GM19468 (cell line): ENCODE results near the gene MRPS9.

ENCODE experiments used
- ATAC-seq: cut with Tn5 transposase; IDR thresholded peaks from one replicate; pipeline ENCODE4 v1.9.1; 2021; ENCODE audit warnings: mild to moderate bottlenecking, moderate library complexity, moderate number of reproducible peaks; ENCODE audit not compliant: unreplicated experiment; ENCODE audit errors: extremely low read depth

MRPS9 gene

DNA sequence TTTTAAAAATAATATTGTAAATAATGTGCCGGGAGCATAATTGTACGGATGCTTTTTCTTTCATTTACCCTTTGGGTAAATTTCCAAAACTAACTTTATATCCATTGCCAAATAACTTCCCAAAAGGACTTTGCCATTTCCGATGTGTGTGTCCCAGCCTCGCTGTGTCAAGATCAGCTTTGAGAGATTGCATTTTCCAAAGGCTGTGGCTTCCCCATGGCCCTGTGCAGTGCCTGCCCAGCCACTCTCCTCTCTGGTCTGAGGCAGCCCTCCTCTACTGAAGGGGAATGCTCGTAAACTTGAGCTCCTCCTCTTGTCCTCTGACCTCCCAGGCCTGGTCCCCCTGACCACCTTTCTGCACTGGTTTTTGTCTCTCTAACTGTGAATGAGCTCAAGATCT lies 78.5 kb downstream of the MRPS9 start:
- ATAC-seq, result no peak

DNA sequence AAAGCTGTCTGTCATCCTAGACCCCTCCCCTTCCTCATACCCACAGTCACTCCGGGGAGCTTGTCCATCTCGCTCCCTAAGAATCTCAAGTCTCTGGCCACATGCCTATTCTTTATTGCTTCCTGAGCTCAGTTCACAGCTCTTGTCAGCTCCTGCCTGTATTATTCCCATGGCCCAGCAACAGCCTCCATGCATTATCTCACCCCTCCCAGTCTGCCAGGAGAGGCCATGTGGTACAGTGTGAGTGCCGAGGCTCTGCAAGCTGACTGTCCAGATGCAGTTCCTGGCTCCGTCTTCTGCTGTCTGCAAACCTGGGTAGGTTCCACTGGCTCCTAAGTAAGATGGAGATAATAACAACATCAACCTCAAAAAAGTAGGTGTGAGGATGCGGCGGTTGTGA lies 79.7 kb downstream of the MRPS9 start:
- no peak for ATAC-seq

DNA sequence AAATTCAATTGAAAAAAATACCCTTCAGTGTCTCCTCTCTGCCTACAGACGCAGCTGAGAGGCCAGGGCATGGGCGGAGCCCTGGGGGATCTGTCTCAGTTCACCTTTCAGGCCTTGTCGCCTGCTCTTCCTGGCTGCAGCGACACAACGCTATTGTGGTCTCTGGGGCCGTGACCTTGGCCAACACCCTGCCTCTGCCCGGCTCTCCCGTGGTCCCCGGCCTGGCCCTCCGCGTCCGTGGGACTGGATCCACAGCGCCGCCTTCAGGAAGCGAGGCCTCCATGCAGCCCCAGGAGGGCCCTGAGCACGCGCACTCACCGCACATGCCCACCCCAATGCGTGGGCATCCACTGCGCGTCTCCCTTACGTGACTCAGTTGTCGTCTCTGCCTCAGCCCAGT lies 81.1 kb downstream of the MRPS9 start:
- ATAC-seq, result no peak

DNA sequence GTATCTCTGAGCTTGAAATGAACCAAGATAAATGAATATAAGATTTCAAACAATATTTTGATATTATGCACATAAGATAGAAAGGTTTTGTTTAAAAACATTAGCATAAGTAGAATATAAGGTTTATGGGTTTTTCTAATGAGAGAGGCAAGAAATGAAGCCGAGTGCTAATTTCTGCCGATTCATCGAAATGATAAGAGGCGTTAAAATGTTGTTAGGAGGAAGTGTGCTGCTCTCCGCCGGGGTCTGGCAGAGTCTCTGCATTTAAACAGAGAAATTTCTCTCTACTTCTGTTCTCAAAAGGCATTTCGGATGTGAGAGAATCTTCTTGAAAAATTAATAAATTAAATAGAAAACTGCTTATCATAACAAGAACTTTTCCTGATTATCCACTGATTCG lies 83.6 kb downstream of the MRPS9 start:
- ATAC-seq, result no peak

DNA sequence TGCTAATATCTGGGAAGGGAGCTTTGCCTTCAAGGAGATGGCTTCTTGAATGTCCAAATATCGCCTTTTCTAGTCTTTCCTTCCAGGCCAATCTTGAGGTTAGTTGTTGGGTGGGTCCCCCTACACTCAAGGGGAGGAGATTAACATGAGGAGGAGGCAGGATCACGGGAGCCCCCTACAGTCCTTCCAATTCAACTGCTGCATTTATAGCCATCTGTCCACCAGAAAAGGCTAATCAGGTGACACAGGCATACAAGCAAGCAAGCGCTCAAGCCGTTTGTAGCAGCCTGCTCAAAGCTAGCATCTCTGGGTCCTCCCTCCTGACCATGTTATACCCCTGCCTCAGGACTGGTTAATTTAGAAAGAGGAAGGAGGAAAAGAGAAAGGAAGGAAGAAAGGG lies 87.6 kb downstream of the MRPS9 start:
- no peak for ATAC-seq

DNA sequence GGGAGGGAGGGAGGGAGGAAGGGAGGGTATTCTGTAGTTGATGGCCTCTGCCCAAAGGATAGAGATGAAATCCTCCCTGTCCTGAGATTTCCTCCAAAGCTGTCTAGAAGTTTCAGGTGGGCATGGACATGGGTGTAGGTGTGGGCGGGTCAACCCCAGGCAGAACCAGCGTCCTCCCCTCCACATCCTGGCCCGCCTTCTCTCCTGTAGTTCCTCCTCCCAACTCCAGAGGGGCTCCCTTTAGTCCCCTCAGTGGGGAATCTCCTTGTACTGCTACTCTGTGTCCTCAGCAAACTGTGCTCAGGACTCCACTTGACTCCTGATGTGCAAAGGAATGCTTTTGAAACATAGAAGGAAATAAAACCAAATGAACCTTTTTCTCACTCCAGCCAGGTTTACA lies 88.1 kb downstream of the MRPS9 start:
- no peak for ATAC-seq

DNA sequence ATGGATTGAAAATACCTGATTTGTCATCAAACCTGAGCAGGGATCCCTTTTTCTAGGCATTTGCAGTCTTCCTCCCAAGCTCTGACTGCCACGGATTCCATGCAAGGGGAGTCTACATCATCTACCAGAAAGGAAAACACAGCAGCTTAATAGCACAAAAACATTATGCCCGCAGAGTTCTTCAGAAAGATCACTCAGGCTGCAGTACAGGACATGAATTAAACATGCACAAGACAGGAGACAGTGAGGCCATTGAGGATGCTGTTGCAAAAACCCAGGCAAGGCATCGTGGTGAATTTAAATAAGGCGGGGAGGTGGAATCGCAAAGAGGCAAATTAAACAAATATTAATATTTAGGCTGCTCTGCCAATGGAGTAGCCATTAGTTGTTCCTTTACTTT lies 88.5 kb downstream of the MRPS9 start:
- no peak for ATAC-seq

DNA sequence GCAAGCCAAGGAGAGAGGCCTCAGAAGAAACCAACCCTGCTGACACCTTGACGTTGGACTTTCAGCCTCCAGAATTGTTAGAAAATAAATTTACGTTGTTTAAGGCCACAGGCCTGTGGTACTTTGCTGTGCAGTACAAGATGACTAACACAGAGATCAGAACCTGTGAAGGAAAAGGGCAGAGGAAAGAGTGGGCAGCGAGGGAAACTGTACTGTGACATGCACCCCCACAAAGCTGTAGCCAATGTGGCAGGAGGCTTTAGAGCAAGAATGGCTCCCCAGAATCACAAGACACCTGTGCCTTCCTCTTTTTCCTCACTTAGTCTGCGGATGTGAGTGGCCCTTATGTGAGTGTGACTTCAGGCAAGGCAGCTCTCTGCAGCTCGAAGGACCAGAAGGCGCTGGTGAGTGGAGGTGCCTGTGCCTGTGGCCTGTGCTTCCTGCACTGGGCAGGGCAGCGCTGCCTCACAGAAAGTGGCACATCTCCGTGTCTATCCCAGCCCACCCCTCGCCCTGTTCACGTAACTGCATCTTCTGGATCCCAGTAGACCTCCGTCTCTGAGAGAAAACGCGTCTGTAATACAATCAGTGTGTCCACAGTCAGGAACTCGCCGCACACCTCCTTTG lies 89.5 kb downstream of the MRPS9 start:
- ATAC-seq, result no peak

DNA sequence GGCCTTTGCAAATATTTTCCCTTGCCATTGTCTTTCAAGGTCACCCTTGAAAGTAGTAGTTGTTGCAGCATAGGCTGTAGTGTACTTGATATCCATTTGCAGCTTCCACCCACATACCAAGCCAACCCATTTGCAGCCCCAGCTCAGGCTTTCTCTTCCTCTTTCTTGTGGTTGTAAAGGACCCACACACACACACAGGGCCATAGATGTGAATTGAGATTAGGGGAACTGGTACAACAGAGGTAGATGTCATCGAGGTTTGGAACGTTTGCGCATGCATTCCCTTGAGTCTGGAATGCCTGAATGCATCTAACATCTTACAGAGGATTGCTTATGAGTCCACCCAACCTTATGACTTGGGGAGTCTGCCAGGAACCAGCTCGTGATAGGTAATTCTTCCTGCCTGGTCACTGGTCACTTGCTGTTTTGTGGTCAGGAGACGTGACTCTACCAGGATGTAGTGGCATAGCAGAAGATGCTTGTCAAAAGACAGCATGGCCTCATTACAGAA lies 91.9 kb downstream of the MRPS9 start:
- peak; percentile 87 for ATAC-seq

DNA sequence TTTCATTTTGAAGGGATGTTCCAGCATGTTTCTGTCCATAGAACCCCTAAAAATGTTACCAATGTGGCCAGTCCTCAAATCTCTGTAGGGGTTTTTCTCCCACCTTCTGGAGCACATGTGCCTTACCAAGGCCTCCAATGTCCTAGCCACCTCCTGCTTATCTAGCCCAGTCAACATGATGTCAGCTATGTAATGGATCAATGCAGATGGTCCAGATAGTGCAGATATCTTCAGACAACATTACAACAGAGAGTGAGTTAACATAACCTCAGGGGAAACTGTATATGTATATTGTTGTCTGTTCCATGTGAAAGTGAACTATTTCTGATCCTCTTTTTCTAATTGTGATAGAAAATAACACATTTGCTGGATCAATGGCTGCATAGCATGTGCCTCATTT lies 92.7 kb downstream of the MRPS9 start:
- no peak for ATAC-seq

DNA sequence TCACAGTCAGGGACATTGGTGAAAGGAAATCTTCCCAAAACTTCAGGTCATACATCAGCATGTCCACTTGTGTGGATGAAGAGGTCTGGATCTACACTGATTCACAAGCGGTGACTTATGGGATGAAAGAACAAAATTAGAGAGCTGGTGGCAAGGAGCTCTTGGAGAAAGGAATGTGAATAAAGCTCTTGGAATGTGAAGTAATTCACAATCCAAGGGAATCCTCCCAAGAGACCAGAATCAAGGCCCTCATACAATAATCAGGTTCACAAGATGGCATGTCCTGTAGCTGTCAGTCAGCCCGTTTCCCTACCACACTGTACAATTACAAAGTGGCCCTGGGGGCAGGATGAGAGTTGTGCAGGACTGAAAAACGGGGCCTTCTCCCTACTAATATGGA lies 96.2 kb downstream of the MRPS9 start:
- no peak for ATAC-seq

DNA sequence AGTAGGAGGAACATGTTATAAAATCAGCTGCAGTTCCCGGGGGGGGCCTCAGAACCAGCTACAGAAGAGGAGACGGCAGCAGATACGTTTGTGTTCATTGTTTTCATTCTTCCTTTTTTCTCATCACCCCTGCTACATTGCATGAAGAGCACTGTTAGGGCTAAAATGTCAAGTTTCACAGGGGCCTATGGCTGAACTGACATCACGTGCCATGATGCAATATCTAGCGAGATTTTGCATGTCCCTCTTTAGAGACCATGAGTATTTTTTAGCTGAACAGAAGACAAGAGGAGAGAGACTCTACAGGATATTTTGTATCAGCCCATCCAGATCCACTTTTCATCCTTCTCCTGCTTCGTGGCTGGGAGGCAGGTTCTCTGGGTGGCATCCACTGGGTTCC lies 97.6 kb downstream of the MRPS9 start:
- no peak for ATAC-seq

DNA sequence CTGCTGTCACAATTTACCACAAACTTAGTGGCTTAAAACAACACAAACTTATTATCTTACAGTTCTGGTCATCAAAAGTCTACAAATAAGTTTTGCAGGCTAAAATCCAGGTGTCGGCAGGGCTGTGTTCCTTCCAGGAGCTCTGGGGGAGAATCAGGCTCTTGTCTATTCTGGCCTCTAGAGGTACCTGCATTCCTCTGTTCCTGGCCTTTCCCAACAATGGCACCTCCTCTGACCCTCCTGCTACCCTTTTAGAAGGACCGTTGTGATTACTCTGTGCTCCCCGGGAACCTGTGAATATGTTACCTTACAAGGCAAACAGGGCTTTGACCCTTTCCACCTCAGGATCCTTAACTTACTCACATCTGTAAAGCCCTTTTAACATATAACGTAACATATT lies 98.5 kb downstream of the MRPS9 start:
- no peak for ATAC-seq

DNA sequence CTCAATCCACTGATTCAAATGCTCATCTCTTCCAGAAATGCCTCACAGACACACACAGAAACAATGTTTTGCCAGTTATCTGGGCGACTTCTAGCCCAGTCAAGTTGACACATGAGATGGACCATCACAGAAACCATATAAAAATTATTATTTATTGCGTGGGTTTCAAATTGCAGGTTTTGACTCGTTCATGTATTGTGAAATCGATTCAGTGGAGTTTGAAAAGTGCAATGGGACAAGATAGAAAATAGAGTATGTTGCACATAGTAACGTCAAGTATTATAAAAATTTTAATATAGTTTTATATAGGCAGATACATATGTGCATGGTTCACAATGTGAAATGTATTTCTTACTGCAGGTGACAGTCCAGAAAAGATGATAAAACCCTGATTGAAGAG lies 100.8 kb downstream of the MRPS9 start:
- no peak for ATAC-seq

DNA sequence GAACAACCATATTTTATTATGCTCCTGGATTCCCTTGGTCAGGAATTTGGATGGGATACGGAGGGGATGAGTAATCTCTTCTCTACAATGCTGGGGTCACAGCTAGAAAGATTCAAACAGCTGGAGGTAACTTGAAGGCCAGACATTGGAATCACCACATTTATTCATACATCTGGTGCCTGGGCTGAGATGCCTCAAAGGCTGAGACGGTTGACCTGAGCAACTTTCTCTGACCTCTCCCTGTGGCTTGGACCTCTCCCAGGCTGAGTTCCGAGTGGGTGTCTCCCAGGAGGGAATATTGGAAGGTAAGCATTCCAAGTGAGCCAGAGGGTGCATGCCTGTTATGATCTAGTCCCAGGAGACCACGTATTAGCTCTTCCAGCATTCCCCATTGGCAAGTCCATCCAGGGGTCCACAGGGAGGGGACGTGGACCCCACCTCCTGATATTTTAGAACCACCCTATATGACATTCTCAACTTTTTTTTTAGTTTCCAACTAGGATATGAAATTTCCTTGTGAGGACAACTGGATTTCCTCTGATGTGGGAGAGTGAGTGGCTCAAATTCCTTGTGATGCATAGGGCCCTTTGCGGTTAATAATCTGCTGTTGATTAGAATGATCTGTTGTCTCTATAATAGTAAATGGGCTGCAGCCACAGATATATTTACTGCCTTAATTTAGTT lies 101.8 kb downstream of the MRPS9 start:
- no peak for ATAC-seq

DNA sequence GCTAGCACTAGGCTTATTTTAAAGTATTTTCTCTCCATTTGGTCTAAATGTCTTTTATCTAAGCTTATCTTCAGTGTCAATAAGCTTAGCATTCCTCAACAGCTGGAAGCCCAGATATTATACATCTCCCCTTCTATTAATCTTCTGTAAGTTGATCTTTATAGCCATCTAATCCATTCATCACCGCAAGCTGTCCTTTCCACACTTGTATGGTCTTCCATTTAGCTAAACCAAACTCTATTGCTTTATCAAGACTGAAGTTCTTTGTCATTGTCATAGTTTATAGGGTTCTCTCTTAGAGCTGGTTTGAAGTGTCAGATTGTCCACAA lies 102.3 kb downstream of the MRPS9 start:
- no peak for ATAC-seq

DNA sequence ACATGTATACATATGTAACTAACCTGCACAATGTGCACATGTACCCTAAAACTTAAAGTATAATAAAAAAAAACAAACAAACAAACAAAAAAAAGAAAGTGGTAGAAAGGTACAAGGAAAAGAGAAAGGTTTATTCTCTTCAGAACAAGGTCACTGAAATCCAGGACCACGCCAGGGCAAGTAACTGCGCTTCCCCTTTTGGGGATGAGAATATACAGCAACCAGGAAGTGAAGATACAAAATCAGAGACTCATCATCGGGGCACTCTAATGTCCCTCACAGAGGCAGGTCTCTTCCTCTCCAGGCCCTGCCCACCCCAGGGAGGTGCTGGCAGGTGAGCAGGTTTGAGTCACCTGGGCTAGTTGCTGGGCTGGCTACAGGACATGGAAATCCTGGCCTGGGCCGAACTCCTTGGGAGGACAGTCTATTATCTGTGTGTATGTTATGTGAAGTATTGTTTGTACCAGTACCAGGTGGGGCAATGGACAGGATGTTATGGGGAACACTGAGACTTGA lies 103.3 kb downstream of the MRPS9 start:
- ATAC-seq, result no peak

DNA sequence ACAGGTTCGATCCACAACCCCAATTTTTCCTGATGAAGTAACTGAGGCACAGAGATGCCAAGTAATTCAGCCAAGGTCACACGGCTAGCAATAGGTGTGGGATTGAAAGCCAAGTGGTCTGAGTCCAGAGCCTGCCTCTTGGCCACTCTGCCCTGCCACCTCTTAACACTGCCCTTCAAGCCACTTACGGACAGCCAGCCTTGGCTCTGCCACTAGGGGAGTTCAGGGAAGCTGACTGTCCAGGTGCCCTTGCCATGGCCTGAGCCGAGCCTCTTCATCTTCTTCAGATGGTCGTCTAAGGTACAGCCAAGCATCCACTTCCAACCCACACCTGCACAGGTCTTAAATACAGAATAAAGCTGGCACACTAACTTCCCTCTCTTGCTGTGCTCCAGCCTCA lies 104.4 kb downstream of the MRPS9 start:
- ATAC-seq, result no peak

DNA sequence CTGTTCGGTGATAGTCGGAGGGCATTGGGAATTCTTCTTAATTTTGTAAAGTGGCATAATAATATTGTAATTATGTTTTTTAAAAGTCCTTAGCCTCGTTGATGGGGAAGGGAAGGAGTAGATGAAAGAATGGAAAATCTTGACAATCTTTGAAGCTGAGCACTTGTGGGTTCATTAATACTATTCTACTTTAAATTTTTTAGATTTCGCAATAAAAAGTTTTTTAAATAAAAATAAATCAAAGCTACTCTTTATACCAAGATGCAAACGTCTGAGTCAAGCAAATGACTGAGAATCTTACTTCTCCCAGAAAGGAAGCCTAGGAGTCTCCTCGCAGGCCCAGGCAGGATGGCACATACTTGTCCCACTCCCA lies 105.2 kb downstream of the MRPS9 start:
- ATAC-seq, result no peak

DNA sequence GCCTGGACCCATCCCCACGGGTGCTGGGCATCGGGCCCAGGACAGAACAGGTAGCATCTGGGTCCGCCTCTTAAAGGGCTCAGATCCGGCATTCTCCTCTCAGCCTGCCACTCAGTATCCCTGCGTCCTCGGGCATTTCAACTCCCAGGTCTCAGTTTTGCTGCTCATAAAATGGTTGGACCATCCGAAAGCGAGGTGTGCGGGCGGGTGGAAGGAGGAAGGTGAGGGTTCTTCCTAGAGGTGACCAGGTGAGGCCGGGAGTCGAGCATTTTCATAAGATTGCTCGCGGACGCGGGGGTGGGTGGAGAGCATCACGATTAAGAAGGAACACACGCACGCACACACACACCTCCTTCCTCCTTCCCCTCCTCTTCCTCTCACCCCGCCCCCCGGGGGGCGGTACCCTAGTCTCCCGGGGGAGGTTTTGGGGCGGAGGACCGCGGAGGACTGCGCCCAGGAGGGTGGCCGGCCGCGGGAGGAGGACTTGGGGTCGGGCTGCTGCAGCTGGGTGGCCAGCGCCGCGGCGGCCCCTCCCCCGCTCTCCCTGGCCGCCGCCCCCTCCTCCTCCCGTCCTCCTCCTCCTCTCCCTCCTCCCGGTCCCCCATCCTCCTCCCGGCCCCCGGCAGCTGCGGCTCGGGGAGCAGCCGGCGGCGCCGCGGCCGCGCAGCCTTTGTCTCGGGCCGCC lies 105.7 kb downstream of the MRPS9 start:
- no peak for ATAC-seq

DNA sequence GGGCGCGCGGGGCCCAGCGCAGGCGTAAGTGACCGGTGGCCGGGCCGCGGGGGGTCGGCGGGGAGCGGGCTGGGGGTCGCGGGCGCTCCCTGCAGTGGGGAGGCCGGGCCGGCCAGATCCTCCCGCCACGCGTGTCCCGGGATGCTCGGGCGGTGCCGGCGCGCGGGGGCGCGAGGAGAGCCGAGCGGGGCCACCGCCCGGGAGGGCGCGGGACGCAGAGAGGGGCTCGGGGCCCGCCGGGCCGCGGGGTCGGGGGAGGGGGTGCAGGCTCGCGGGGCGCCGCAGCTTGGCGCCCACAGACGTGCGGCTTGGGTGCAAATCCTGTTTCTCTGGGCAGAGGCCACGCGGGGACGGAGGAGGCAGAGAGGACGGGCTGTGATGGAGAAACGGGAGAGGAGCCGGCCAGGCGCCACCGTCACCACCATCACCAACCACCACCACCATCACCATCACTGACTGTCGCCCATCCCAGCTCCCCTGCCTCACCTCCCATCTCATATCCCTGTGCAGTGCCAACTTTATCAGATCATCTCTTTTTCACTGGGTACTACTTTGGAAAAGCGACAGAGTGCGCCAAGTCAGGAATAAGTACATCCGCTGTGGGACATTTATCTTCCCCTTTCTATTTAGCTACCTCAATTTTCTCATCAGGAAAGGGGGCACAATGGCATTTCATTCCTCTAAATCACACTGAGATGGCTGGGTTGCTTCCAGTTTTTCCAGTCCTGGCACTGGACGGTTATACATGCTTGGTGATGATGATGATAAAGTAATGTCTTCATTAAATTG lies 106.5 kb downstream of the MRPS9 start:
- no peak for ATAC-seq
